Measurements from ENCODE around the gene VWA1. TPM values are rescaled to one million over a fixed set of nuclear protein-coding genes. Genes with fewer than 3 reads are reported as not detected.

Gene VWA1
- total and polyA plus RNA-seq, 8 donors = 50.0 to 147 (median 72.5) TPM

DNA sequence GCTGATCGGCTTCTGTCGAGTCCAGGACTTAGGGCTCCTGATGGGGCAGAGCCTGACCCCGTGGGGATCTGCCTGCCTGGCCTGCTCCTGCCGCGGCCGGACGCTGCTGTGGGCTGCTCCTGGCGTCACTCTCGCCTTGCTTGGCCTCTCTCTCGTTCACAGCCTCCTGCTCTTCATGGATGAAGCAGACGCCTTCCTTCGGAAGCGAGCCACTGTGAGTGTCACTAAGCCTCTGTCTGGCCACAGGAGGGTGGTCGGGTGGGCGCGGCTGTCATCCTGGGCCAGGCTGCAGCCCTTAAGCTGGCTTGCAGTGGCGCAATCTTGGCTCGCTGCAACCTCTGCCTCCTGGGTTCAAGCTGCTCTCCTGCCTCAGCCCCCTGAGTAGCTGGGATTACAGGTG lies 52.2 kb downstream of the VWA1 start:
- DNase-seq = no peak
- H3K36me3 ChIP-seq = peaks cover 0 to 98% of the 10 kb centered on the region in 2 donors

GRCh38 chr1:1489231-1489630 lies 53.7 kb downstream of the VWA1 start:
- ATAC-seq = no peak
- no peak for DNase-seq
- Histone ChIP-seq H3K27me3 (no peaks in the 10 kb centered on the region), H3K9me3 (peaks cover 0 to 20% of the 10 kb centered on the region in 2 donors), H3K4me1 (no peaks in the 10 kb centered on the region), H3K27ac (no peak overlapping the region), H3K36me3 (peaks cover 0 to 98% of the 10 kb centered on the region in 2 donors), H3K4me3 (no peak overlapping the region)
- no peak for TF ChIP-seq CTCF (IDR thresholded peaks at IDR 0.05)
- intact Hi-C loops (cut with DNase I) = no loop called here

More for the DNA sequence above, 52.2 kb downstream of the VWA1 start:
- no peak for TF ChIP-seq CTCF (IDR thresholded peaks at IDR 0.05)
- ATAC-seq = no peak
- no peaks in the 10 kb centered on the region for H3K4me1 ChIP-seq
- H3K9me3 ChIP-seq = peaks cover 0 to 8% of the 10 kb centered on the region in 2 donors
- H3K4me3 ChIP-seq = no peak overlapping the region
- no peak overlapping the region for H3K27ac ChIP-seq
- intact Hi-C loops (cut with DNase I) = no loop called here
- H3K27me3 ChIP-seq = no peaks in the 10 kb centered on the region

- intact Hi-C loops (cut with DNase I) = no loop called here
- Histone ChIP-seq H3K4me1 (no peaks in the 10 kb centered on the region), H3K27ac (no peak overlapping the region), H3K36me3 (peaks cover 0 to 99% of the 10 kb centered on the region in 2 donors), H3K9me3 (peaks cover 0 to 20% of the 10 kb centered on the region in 2 donors), H3K4me3 (no peak overlapping the region), H3K27me3 (no peaks in the 10 kb centered on the region)
- ATAC-seq (no peak), DNase-seq (no peak)
- no peak for TF ChIP-seq CTCF (IDR thresholded peaks at IDR 0.05)
These were observed 54.4 kb downstream of the VWA1 start for GRCh38 chr1:1489861-1490260.

- Histone ChIP-seq H3K27ac (no peak overlapping the region), H3K9me3 (peaks cover 0 to 20% of the 10 kb centered on the region in 2 donors), H3K4me3 (no peak overlapping the region), H3K36me3 (peaks cover 0 to 99% of the 10 kb centered on the region in 2 donors), H3K4me1 (no peaks in the 10 kb centered on the region), H3K27me3 (no peaks in the 10 kb centered on the region)
- intact Hi-C loops (cut with DNase I) = no loop called here
- DNase-seq (no peak), ATAC-seq (no peak)
- TF ChIP-seq CTCF (IDR thresholded peaks at IDR 0.05) = no peak
These were observed 55.2 kb downstream of the VWA1 start for GRCh38 chr1:1490633-1491230.

DNA sequence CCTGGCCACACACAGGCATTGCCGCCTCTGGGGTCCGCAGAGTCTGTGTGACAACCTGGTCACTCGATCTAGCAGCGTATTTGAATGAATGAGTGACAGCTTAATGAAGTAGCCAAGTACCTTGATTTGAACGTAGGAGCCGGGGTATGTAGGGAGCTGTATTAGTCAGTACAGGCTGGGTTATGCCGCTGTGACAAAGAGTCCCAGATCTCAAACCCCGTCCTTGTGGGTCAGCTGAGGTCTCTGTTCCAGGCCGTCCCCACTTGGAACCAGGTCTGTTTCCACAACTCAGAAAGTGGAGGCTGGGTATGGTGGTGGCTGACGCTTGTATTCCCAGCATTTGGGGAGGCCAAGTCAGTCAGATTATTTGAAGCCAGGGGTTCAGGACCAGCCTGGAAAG lies 56.1 kb downstream of the VWA1 start:
- ATAC-seq (no peak), DNase-seq (no peak)
- no peak for TF ChIP-seq CTCF (IDR thresholded peaks at IDR 0.05)
- H3K36me3 ChIP-seq = peaks cover 0 to 97% of the 10 kb centered on the region in 2 donors
- peaks cover 0 to 20% of the 10 kb centered on the region in 2 donors for H3K9me3 ChIP-seq
- H3K4me1 ChIP-seq = no peaks in the 10 kb centered on the region
- H3K27ac ChIP-seq = no peak overlapping the region
- no peaks in the 10 kb centered on the region for H3K27me3 ChIP-seq
- intact Hi-C loops (cut with DNase I) = no loop called here
- no peak overlapping the region for H3K4me3 ChIP-seq

Other genes starting within 250 kb of the VWA1 start
- gene TNFRSF18, start 229.1 kb upstream of the VWA1 start, total RNA-seq = 1 to 10 TPM; 1.1 to 1.3 TPM
- gene TNFRSF18, start 229.1 kb upstream of the VWA1 start, polyA plus RNA-seq (ENCODE audit: insufficient read length in 6 of 6) = under 1 TPM; 0.38 to 0.73 (median 0.51) TPM
- gene TNFRSF4, start 221.5 kb upstream of the VWA1 start, total RNA-seq = 1 to 10 TPM; 2.8 to 3.5 TPM
- 1 to 10 TPM; 2.0 to 4.5 (median 2.9) TPM for gene TNFRSF4, start 221.5 kb upstream of the VWA1 start, polyA plus RNA-seq (ENCODE audit: insufficient read length in 6 of 6)
- 100 to 1,000 TPM; 152 to 166 TPM for gene SDF4, start 203.7 kb upstream of the VWA1 start, total RNA-seq
- gene SDF4, start 203.7 kb upstream of the VWA1 start, polyA plus RNA-seq (ENCODE audit: insufficient read length in 6 of 6) = 100 to 1,000 TPM in 2 of 6 donors, 10 to 100 TPM in 4; 86.7 to 124 (median 97.5) TPM
- gene B3GALT6, start 203.5 kb upstream of the VWA1 start, total RNA-seq = 10 to 100 TPM; 12.6 to 25.2 TPM
- gene B3GALT6, start 203.5 kb upstream of the VWA1 start, polyA plus RNA-seq (ENCODE audit: insufficient read length in 6 of 6) = 10 to 100 TPM; 13.2 to 21.4 (median 17.8) TPM
- 1 to 10 TPM; 1.2 to 2.2 TPM for gene C1QTNF12, start 189.0 kb upstream of the VWA1 start, total RNA-seq
- 1 to 10 TPM in 2 of 6 donors, under 1 TPM in 4; 0.52 to 1.4 (median 0.78) TPM for gene C1QTNF12, start 189.0 kb upstream of the VWA1 start, polyA plus RNA-seq (ENCODE audit: insufficient read length in 6 of 6)
- gene UBE2J2, start 161.8 kb upstream of the VWA1 start, total RNA-seq = 10 to 100 TPM; 42.8 to 53.1 TPM
- 10 to 100 TPM; 45.1 to 68.6 (median 52.1) TPM for gene UBE2J2, start 161.8 kb upstream of the VWA1 start, polyA plus RNA-seq (ENCODE audit: insufficient read length in 6 of 6)
- 1 to 10 TPM; 2.1 to 4.3 TPM for gene SCNN1D, start 155.3 kb upstream of the VWA1 start, total RNA-seq
- gene SCNN1D, start 155.3 kb upstream of the VWA1 start, polyA plus RNA-seq (ENCODE audit: insufficient read length in 6 of 6) = 10 to 100 TPM in 3 of 6 donors, 1 to 10 TPM in 3; 5.9 to 13.1 (median 9.4) TPM
- gene ACAP3, start 127.8 kb upstream of the VWA1 start, total RNA-seq = 10 to 100 TPM; 56.4 to 60.2 TPM
- 10 to 100 TPM; 30.8 to 73.6 (median 41.1) TPM for gene ACAP3, start 127.8 kb upstream of the VWA1 start, polyA plus RNA-seq (ENCODE audit: insufficient read length in 6 of 6)
- gene PUSL1, start 127.1 kb upstream of the VWA1 start, total RNA-seq = 10 to 100 TPM; 17.4 to 18.3 TPM
- 10 to 100 TPM in 1 of 6 donors, 1 to 10 TPM in 5; 4.3 to 10.9 (median 7.8) TPM for gene PUSL1, start 127.1 kb upstream of the VWA1 start, polyA plus RNA-seq (ENCODE audit: insufficient read length in 6 of 6)
- gene INTS11, start 111.0 kb upstream of the VWA1 start, total RNA-seq = 10 to 100 TPM; 67.0 to 90.4 TPM
- gene INTS11, start 111.0 kb upstream of the VWA1 start, polyA plus RNA-seq (ENCODE audit: insufficient read length in 6 of 6) = 100 to 1,000 TPM; 106 to 166 (median 127) TPM
- 10 to 100 TPM; 24.5 to 25.2 TPM for gene CPTP, start 110.9 kb upstream of the VWA1 start, total RNA-seq
- gene CPTP, start 110.9 kb upstream of the VWA1 start, polyA plus RNA-seq (ENCODE audit: insufficient read length in 6 of 6) = 10 to 100 TPM; 10.6 to 17.6 (median 13.5) TPM
- gene TAS1R3, start 104.4 kb upstream of the VWA1 start, total RNA-seq = under 1 TPM; 0.20 to 0.37 TPM
- under 1 TPM; 0.23 to 0.75 (median 0.41) TPM for gene TAS1R3, start 104.4 kb upstream of the VWA1 start, polyA plus RNA-seq (ENCODE audit: insufficient read length in 6 of 6)
- gene DVL1, start 86.3 kb upstream of the VWA1 start, total RNA-seq = 10 to 100 TPM; 67.4 to 81.2 TPM
- 10 to 100 TPM; 20.6 to 41.4 (median 28.5) TPM for gene DVL1, start 86.3 kb upstream of the VWA1 start, polyA plus RNA-seq (ENCODE audit: insufficient read length in 6 of 6)
- 100 to 1,000 TPM in 1 of 2 donors, 10 to 100 TPM in 1; 78.3 to 129 TPM for gene MXRA8, start 77.1 kb upstream of the VWA1 start, total RNA-seq
- 100 to 1,000 TPM; 113 to 151 (median 143) TPM for gene MXRA8, start 77.1 kb upstream of the VWA1 start, polyA plus RNA-seq (ENCODE audit: insufficient read length in 6 of 6)
- 100 to 1,000 TPM in 1 of 2 donors, 10 to 100 TPM in 1; 99.3 to 127 TPM for gene AURKAIP1, start 60.5 kb upstream of the VWA1 start, total RNA-seq
- gene AURKAIP1, start 60.5 kb upstream of the VWA1 start, polyA plus RNA-seq (ENCODE audit: insufficient read length in 6 of 6) = 10 to 100 TPM; 36.9 to 64.0 (median 48.2) TPM
- 100 to 1,000 TPM; 142 to 161 TPM for gene CCNL2, start 36.4 kb upstream of the VWA1 start, total RNA-seq
- 100 to 1,000 TPM; 250 to 405 (median 339) TPM for gene CCNL2, start 36.4 kb upstream of the VWA1 start, polyA plus RNA-seq (ENCODE audit: insufficient read length in 6 of 6)
- 100 to 1,000 TPM in 1 of 2 donors, 10 to 100 TPM in 1; 69.5 to 103 TPM for gene MRPL20, start 28.4 kb upstream of the VWA1 start, total RNA-seq
- gene MRPL20, start 28.4 kb upstream of the VWA1 start, polyA plus RNA-seq (ENCODE audit: insufficient read length in 6 of 6) = 100 to 1,000 TPM in 3 of 6 donors, 10 to 100 TPM in 3; 90.8 to 145 (median 99.8) TPM
- 10 to 100 TPM; 18.4 to 35.2 TPM for gene ANKRD65, start 14.4 kb upstream of the VWA1 start, total RNA-seq
- 10 to 100 TPM; 25.7 to 41.6 (median 31.7) TPM for gene ANKRD65, start 14.4 kb upstream of the VWA1 start, polyA plus RNA-seq (ENCODE audit: insufficient read length in 6 of 6)
- 10 to 100 TPM in 1 of 2 donors, 1 to 10 TPM in 1; 9.9 to 14.9 TPM for gene ATAD3C, start 14.0 kb downstream of the VWA1 start, total RNA-seq
- gene ATAD3C, start 14.0 kb downstream of the VWA1 start, polyA plus RNA-seq (ENCODE audit: insufficient read length in 6 of 6) = 1 to 10 TPM in 5 of 6 donors, under 1 TPM in 1; 0.88 to 4.5 (median 3.1) TPM
- 10 to 100 TPM; 19.4 to 30.7 TPM for gene ATAD3B, start 36.1 kb downstream of the VWA1 start, total RNA-seq
- 10 to 100 TPM; 14.5 to 24.1 (median 18.3) TPM for gene ATAD3B, start 36.1 kb downstream of the VWA1 start, polyA plus RNA-seq (ENCODE audit: insufficient read length in 6 of 6)
- gene ATAD3A, start 76.5 kb downstream of the VWA1 start, total RNA-seq = 10 to 100 TPM; 27.1 to 37.8 TPM
- 10 to 100 TPM; 12.1 to 27.8 (median 17.7) TPM for gene ATAD3A, start 76.5 kb downstream of the VWA1 start, polyA plus RNA-seq (ENCODE audit: insufficient read length in 6 of 6)
- 1 to 10 TPM; 2.6 to 3.5 TPM for gene TMEM240, start 104.9 kb downstream of the VWA1 start, total RNA-seq
- 1 to 10 TPM; 3.7 to 6.9 (median 4.6) TPM for gene TMEM240, start 104.9 kb downstream of the VWA1 start, polyA plus RNA-seq (ENCODE audit: insufficient read length in 6 of 6)
- gene SSU72, start 139.2 kb downstream of the VWA1 start, total RNA-seq = 100 to 1,000 TPM; 120 to 141 TPM
- 10 to 100 TPM; 65.2 to 87.9 (median 69.2) TPM for gene SSU72, start 139.2 kb downstream of the VWA1 start, polyA plus RNA-seq (ENCODE audit: insufficient read length in 6 of 6)
- 10 to 100 TPM in 1 of 2 donors, 1 to 10 TPM in 1; 7.7 to 12.2 TPM for gene FNDC10, start 164.4 kb downstream of the VWA1 start, total RNA-seq
- gene FNDC10, start 164.4 kb downstream of the VWA1 start, polyA plus RNA-seq (ENCODE audit: insufficient read length in 6 of 6) = 1 to 10 TPM; 1.2 to 2.9 (median 2.1) TPM
- gene MIB2, start 179.8 kb downstream of the VWA1 start, total RNA-seq = 10 to 100 TPM; 55.3 to 73.5 TPM
- 100 to 1,000 TPM in 1 of 6 donors, 10 to 100 TPM in 5; 43.2 to 118 (median 61.4) TPM for gene MIB2, start 179.8 kb downstream of the VWA1 start, polyA plus RNA-seq (ENCODE audit: insufficient read length in 6 of 6)
- 10 to 100 TPM; 43.5 to 56.7 TPM for gene MMP23B, start 196.5 kb downstream of the VWA1 start, total RNA-seq
- 10 to 100 TPM; 31.9 to 96.9 (median 58.8) TPM for gene MMP23B, start 196.5 kb downstream of the VWA1 start, polyA plus RNA-seq (ENCODE audit: insufficient read length in 6 of 6)
- gene CDK11B, start 223.3 kb downstream of the VWA1 start, total RNA-seq = 10 to 100 TPM; 16.3 to 23.2 TPM
- gene CDK11B, start 223.3 kb downstream of the VWA1 start, polyA plus RNA-seq (ENCODE audit: insufficient read length in 6 of 6) = 10 to 100 TPM; 39.5 to 46.8 (median 40.8) TPM

Data from left lung (tissue), 10 donors.